Panc1 (cell line): Measurements from ENCODE around the gene ZCCHC7.

ENCODE experiments used
- POLR2AphosphoS5 ChIP-seq: IDR thresholded peaks from 2 replicates; pipeline ENCODE4 v1.6.1; 2012; ENCODE audit warnings: mild to moderate bottlenecking, low read depth, low read length, moderate library complexity
- SIN3A ChIP-seq: IDR thresholded peaks from 2 replicates; pipeline ENCODE4 v1.6.1; 2012; ENCODE audit warnings: low read depth, mild to moderate bottlenecking, low read length, moderate library complexity, borderline replicate concordance; ENCODE audit not compliant: insufficient read depth
- TCF7L2 ChIP-seq: IDR thresholded peaks from 2 replicates; pipeline ENCODE4 v1.6.1; 2011; ENCODE audit warnings: mild to moderate bottlenecking, low read depth, low read length, inconsistent platforms
- TF ChIP-seq, protein P1 (sequence below): fragments of 450-650 bp; IDR thresholded peaks from 2 replicates; pipeline ENCODE4 v1.5.1; 2017; ENCODE audit warnings: mild to moderate bottlenecking
- TF ChIP-seq, protein P2 (sequence below), 2 experiments: IDR thresholded peaks; 2 replicates each; pipeline ENCODE4 v1.6.1; 2011 to 2012; ENCODE audit warnings: low read depth in 2 of 2, control low read depth in 1 of 2, low read length in 1 of 2, mild to moderate bottlenecking in 1 of 2, moderate library complexity in 1 of 2; ENCODE audit not compliant: insufficient read depth in 1 of 2

- TF ChIP-seq, protein P1, sequence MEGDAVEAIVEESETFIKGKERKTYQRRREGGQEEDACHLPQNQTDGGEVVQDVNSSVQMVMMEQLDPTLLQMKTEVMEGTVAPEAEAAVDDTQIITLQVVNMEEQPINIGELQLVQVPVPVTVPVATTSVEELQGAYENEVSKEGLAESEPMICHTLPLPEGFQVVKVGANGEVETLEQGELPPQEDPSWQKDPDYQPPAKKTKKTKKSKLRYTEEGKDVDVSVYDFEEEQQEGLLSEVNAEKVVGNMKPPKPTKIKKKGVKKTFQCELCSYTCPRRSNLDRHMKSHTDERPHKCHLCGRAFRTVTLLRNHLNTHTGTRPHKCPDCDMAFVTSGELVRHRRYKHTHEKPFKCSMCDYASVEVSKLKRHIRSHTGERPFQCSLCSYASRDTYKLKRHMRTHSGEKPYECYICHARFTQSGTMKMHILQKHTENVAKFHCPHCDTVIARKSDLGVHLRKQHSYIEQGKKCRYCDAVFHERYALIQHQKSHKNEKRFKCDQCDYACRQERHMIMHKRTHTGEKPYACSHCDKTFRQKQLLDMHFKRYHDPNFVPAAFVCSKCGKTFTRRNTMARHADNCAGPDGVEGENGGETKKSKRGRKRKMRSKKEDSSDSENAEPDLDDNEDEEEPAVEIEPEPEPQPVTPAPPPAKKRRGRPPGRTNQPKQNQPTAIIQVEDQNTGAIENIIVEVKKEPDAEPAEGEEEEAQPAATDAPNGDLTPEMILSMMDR, result no peak
- TF ChIP-seq POLR2AphosphoS5 (no peak), SIN3A (no peak), TCF7L2 (no peak)
- TF ChIP-seq, protein P2, sequence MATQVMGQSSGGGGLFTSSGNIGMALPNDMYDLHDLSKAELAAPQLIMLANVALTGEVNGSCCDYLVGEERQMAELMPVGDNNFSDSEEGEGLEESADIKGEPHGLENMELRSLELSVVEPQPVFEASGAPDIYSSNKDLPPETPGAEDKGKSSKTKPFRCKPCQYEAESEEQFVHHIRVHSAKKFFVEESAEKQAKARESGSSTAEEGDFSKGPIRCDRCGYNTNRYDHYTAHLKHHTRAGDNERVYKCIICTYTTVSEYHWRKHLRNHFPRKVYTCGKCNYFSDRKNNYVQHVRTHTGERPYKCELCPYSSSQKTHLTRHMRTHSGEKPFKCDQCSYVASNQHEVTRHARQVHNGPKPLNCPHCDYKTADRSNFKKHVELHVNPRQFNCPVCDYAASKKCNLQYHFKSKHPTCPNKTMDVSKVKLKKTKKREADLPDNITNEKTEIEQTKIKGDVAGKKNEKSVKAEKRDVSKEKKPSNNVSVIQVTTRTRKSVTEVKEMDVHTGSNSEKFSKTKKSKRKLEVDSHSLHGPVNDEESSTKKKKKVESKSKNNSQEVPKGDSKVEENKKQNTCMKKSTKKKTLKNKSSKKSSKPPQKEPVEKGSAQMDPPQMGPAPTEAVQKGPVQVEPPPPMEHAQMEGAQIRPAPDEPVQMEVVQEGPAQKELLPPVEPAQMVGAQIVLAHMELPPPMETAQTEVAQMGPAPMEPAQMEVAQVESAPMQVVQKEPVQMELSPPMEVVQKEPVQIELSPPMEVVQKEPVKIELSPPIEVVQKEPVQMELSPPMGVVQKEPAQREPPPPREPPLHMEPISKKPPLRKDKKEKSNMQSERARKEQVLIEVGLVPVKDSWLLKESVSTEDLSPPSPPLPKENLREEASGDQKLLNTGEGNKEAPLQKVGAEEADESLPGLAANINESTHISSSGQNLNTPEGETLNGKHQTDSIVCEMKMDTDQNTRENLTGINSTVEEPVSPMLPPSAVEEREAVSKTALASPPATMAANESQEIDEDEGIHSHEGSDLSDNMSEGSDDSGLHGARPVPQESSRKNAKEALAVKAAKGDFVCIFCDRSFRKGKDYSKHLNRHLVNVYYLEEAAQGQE (IDR thresholded peaks at IDR 0.05; ENCODE audit: insufficient read depth in 1 of 2, low read depth in 2 of 2, low read length in 1 of 2), result no peak
These were observed 252.5 kb downstream of the ZCCHC7 start for GRCh38 chr9:37372839-37373238.
